ENCODE data around the gene RTN4RL2.
A peak's percentile ranks its signal among the peaks of the same experiment; 100 is the strongest.

Gene RTN4RL2

DNA sequence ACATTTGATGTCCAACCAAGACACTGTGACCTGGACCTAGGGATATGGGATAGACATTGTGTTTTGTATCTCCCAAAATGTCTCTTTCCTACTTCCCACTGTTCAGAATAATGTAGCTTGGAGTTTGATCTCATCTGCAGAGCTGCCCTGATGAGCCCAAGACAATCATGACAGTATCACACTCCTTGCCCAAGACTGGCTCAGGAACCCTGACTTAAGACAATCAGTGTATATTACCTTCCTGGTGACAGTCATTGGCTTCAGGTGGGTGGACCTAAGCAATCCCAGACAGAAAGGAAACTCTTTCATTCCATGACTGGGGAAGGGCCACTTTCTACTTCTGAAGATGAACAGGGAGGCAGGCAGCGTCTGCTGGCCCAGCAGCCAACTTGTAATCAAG is 14.3 kb upstream of the RTN4RL2 start:
- TF ChIP-seq L3MBTL2 (conservative IDR thresholded peaks at IDR 0.05), result no peak
- ChIA-PET CTCF (interaction anchor here (0.9 kb wide), 1 partner anchor 13 kb away, joined by 3 read pairs; no protein-coding TSS in a partner anchor), POLR2A (no interaction called here)
- no peak for DNase-seq (ENCODE audit: extremely low spot score)

DNA sequence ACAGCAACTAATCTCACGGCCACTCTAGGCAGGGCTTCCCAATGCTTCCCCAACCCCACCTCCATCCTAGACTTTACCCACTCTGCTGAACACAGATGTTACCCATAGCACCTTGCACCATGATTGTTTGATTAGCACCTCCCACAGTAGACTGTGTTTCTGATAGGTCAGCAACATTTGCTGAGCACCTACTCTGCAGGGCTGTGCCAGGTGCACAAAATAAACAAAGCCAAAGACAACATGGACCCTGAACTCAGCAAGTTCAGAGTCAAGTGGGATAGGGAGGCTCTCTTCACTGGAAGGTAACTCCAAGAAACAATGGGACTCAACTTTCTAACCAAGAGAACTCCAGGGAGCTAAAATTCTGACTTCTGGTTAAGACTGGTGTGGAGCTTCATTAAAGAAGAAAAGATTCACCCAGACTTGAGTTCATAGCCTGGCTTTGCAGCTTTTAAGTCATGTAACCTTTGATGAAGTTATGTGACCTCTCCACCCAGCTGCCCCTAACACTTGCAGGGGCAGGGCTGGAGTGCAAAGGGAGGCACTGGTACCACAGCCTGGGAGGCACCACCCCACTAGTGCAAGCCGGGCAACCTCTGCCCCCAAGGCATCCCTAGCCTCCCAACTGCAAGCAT is 6.7 kb upstream of the RTN4RL2 start:
- DNase-seq (ENCODE audit: extremely low spot score), result no peak
- POLR2A ChIA-PET, result no interaction called here
- CTCF ChIA-PET, result interaction anchor here (0.9 to 1.2 kb wide), 2 partner anchors 40 to 187 kb away, joined by 3 to 4 read pairs; no protein-coding TSS in a partner anchor
- TF ChIP-seq BHLHE40 (IDR thresholded peaks at IDR 0.05; ENCODE audit: borderline replicate concordance) (no peak), HDGF (IDR thresholded peaks at IDR 0.05; ENCODE audit: borderline replicate concordance) (no peak), ARNT (IDR thresholded peaks at IDR 0.05) (no peak)
- TF ChIP-seq, protein P1, sequence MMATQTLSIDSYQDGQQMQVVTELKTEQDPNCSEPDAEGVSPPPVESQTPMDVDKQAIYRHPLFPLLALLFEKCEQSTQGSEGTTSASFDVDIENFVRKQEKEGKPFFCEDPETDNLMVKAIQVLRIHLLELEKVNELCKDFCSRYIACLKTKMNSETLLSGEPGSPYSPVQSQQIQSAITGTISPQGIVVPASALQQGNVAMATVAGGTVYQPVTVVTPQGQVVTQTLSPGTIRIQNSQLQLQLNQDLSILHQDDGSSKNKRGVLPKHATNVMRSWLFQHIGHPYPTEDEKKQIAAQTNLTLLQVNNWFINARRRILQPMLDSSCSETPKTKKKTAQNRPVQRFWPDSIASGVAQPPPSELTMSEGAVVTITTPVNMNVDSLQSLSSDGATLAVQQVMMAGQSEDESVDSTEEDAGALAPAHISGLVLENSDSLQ (IDR thresholded peaks at IDR 0.05), result no peak

DNA sequence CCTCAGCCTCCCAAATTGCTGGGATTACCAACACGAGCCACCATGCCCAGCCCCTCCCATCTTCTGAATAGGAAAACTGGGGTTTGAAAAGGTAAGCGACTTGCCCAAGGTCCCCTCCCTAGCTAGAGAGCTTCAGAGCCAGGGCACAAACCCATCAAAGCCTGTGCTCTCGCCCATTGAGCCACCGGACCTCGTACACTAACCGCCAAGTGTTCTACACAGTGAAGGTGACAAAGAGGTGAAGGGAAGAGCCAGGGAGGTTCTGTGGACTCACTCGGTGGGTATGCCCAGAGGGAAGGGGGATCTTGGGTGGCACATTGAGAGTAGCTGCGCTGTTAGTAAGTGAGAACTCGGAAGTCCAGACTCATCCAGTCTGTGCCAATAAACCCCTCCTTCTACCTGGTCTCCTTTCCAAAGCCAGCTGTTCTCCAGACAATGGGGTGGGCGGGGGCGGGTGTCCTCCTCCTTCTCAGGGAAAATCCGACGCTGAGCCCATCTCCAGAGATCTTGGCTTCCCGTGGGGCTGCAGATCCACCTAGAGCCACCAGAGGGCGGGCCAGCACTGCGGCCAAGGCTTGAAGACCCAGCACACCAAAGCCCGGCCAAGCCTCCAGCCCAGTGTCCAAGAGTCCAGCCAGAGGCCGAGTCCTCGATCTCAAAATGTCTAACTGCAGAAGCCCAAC is 3.2 kb upstream of the RTN4RL2 start:
- TF ChIP-seq, protein P1 (IDR thresholded peaks at IDR 0.05), result no peak
- no peak for TF ChIP-seq L3MBTL2 (conservative IDR thresholded peaks at IDR 0.05)
- no peak for TF ChIP-seq TARDBP (IDR thresholded peaks at IDR 0.05)
- no peak for TF ChIP-seq FOXM1 (IDR thresholded peaks at IDR 0.05; ENCODE audit: borderline replicate concordance)
- TF ChIP-seq SUZ12 (IDR thresholded peaks at IDR 0.05), result no peak
- TF ChIP-seq HDGF (IDR thresholded peaks at IDR 0.05; ENCODE audit: borderline replicate concordance), result no peak
- no peak for TF ChIP-seq LEF1 (IDR thresholded peaks at IDR 0.05; ENCODE audit: borderline replicate concordance)
- TF ChIP-seq BHLHE40 (IDR thresholded peaks at IDR 0.05; ENCODE audit: borderline replicate concordance), result no peak
- TF ChIP-seq CTBP1 (IDR thresholded peaks at IDR 0.05; ENCODE audit: borderline replicate concordance), result no peak
- TF ChIP-seq ARNT (IDR thresholded peaks at IDR 0.05), result no peak
- TF ChIP-seq FOXA1 (IDR thresholded peaks at IDR 0.05), result no peak
- no peak for TF ChIP-seq ZNF384 (IDR thresholded peaks at IDR 0.05)
- TF ChIP-seq SP1 (IDR thresholded peaks at IDR 0.05), result no peak

DNA sequence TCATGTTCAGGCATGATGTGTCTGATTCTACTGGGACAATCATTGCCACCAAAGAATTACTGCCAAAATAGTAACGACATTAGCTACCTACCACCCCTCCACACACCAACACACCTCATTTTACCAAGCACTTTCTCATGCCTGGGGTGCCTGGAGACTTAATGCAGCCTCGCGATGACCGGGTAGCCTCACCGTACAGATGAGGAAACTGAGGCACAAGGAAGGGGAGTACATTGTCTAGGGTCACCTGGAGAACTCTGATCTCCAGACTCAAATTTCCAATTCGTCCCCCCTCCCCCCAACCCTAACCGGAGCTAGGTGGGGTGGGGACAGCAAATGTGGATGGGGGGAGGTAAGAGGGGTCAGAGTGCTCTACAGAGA is 2.7 kb upstream of the RTN4RL2 start:
- no peak for DNase-seq (ENCODE audit: extremely low spot score)
- ChIA-PET POLR2A (interaction anchor here (1.0 to 1.2 kb wide), 2 partner anchors 26 to 69 kb away, joined by 3 to 6 read pairs; no protein-coding TSS in a partner anchor), CTCF (interaction anchor here (0.5 to 2.8 kb wide), 16 partner anchors 8 to 186 kb away, joined by 3 to 24 read pairs (median 4); partner anchors contain the start of gene UBE2L6)
- TF ChIP-seq BHLHE40 (IDR thresholded peaks at IDR 0.05; ENCODE audit: borderline replicate concordance) (no peak), NFRKB (IDR thresholded peaks at IDR 0.05) (no peak), FOXM1 (IDR thresholded peaks at IDR 0.05; ENCODE audit: borderline replicate concordance) (no peak)
- TF ChIP-seq, protein P1 (IDR thresholded peaks at IDR 0.05), result no peak

More for the DNA sequence above, 3.2 kb upstream of the RTN4RL2 start:
- ChIA-PET POLR2A (interaction anchor here (1.0 to 1.2 kb wide), 2 partner anchors 26 to 69 kb away, joined by 3 to 6 read pairs; no protein-coding TSS in a partner anchor), CTCF (interaction anchor here (0.6 to 2.8 kb wide), 15 partner anchors 9 to 1006 kb away, joined by 3 to 24 read pairs (median 4); partner anchors contain the start of gene UBE2L6)
- peak; percentile 78 for DNase-seq (ENCODE audit: extremely low spot score)

DNA sequence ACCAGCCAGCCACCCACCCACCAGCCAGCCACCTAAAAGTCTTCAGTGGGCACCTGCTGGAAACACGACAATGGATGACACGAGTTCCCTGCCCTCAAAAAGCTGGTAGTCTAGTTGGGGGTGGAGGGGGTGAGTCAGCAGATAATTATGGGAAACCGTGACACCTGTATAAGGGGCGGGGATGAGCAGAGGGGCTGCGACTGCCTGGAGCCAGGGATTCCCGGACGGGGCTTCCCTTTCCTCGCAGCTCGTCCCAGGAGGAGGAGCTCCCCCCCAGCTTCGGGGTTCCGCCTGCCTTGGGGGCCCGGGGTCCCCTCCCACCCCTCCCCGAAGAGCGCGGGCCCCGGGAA is 2.3 kb upstream of the RTN4RL2 start:
- DNase-seq (ENCODE audit: extremely low spot score), result no peak
- POLR2A ChIA-PET, result interaction anchor here (1.0 to 1.2 kb wide), 2 partner anchors 25 to 68 kb away, joined by 3 to 6 read pairs; no protein-coding TSS in a partner anchor
- CTCF ChIA-PET, result interaction anchor here (0.5 to 2.8 kb wide), 16 partner anchors 8 to 186 kb away, joined by 3 to 24 read pairs (median 4); partner anchors contain the start of gene UBE2L6
- TF ChIP-seq, protein P1 (IDR thresholded peaks at IDR 0.05), result no peak
- TF ChIP-seq LEF1 (IDR thresholded peaks at IDR 0.05; ENCODE audit: borderline replicate concordance), result no peak
- no peak for TF ChIP-seq L3MBTL2 (conservative IDR thresholded peaks at IDR 0.05)

DNA sequence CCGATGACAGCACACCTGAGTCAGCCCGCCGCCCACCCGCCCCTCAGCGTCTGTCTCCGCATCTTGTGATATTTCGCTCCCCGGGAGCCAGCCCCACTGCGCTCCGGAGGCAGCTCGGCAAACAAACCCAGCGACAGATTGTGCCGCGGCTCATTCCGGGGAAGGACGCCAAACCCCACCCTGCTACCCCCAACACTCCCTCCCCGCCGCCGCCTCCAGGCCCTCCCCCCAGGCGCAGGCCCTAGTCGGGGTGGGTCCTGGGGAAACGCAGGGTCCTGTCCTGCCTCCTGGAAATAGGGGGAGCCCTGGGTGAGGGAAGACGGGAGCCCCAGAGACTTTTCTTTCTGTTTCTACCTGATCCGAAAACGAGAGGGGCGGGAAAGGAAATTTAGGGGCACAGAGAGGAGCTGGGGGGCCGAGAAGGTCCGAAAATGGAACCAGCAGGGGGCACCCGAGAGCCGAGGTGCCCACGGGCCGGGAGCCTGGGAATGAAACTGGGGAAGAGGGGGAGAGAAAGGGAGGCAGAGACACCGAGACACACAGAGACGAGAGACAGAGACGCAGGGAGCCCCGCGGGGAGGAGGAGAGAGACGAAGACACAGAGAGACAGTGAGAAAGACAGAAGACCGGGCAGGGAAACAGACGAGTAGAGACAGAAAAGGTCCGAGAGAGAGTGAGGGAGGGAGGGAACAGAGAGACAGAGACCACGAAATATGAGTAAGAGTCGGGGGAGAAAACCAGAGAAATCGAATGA is 1.7 kb upstream of the RTN4RL2 start:
- TF ChIP-seq FOXK2 (IDR thresholded peaks at IDR 0.05) (no peak), ZNF384 (IDR thresholded peaks at IDR 0.05) (no peak), BHLHE40 (IDR thresholded peaks at IDR 0.05; ENCODE audit: borderline replicate concordance) (no peak), TARDBP (IDR thresholded peaks at IDR 0.05) (no peak), L3MBTL2 (conservative IDR thresholded peaks at IDR 0.05) (no peak), FOXM1 (IDR thresholded peaks at IDR 0.05; ENCODE audit: borderline replicate concordance) (no peak), FOXA1 (IDR thresholded peaks at IDR 0.05) (no peak), SP1 (IDR thresholded peaks at IDR 0.05) (no peak), ELF4 (IDR thresholded peaks at IDR 0.05) (no peak), ARNT (IDR thresholded peaks at IDR 0.05) (no peak), CTBP1 (IDR thresholded peaks at IDR 0.05; ENCODE audit: borderline replicate concordance) (no peak), LEF1 (IDR thresholded peaks at IDR 0.05; ENCODE audit: borderline replicate concordance) (no peak), NFRKB (IDR thresholded peaks at IDR 0.05) (no peak), HDGF (IDR thresholded peaks at IDR 0.05; ENCODE audit: borderline replicate concordance) (no peak)
- TF ChIP-seq, protein P1 (IDR thresholded peaks at IDR 0.05), result no peak
- DNase-seq (ENCODE audit: extremely low spot score), result peak; percentile 64
- CTCF ChIA-PET, result interaction anchor here (0.6 to 2.8 kb wide), 16 partner anchors 12 to 185 kb away, joined by 3 to 24 read pairs (median 4); partner anchors contain the start of gene UBE2L6
- POLR2A ChIA-PET, result interaction anchor here (1.2 kb wide), 1 partner anchor 25 kb away, joined by 6 read pairs; no protein-coding TSS in a partner anchor

Measured in HEK293T (cell line).